IgD-negative memory B cell (primary cell): Measurements from ENCODE around the gene MYH14. TPM values are rescaled to one million over a fixed set of nuclear protein-coding genes. Genes with fewer than 3 reads are reported as not detected.
"Not testable (repeated sequence)": the region's sequence is repeated elsewhere in the genome, so short reads cannot be mapped to it uniquely, and the experiment has no call there.

Source experiments
- H3K27ac Mint-ChIP-seq, 3 donors: one replicate each; pipeline ENCODE4 v1.8.0; 2020 to 2022; ENCODE audit warnings: mild to moderate bottlenecking in 3 of 3, mixed read lengths in 3 of 3, moderate library complexity in 1 of 3
- H3K27me3 Mint-ChIP-seq: one replicate; pipeline ENCODE4 v1.8.0; 2021; ENCODE audit warnings: mixed read lengths
- H3K36me3 Mint-ChIP-seq: one replicate; pipeline ENCODE4 v1.8.0; 2020; ENCODE audit warnings: mild to moderate bottlenecking, mixed read lengths
- H3K4me1 Mint-ChIP-seq, 3 donors: one replicate each; pipeline ENCODE4 v1.8.0; 2020 to 2022; ENCODE audit warnings: mixed read lengths in 3 of 3, mild to moderate bottlenecking in 1 of 3
- H3K4me3 Mint-ChIP-seq, 4 donors: one replicate each; pipeline ENCODE4 v1.8.0; 2020 to 2022; ENCODE audit warnings: mild to moderate bottlenecking in 4 of 4, mixed read lengths in 4 of 4, moderate library complexity in 3 of 4
- H3K9me3 Mint-ChIP-seq, 3 donors: one replicate each; pipeline ENCODE4 v1.8.0; 2020 to 2021; ENCODE audit warnings: mixed read lengths in 3 of 3, mild to moderate bottlenecking in 1 of 3
- polyA plus RNA-seq: library from polyadenylated mRNA; unstranded; fragments of 300-500 nt; fragmentation: Illumina TruSeq; gene quantifications from one replicate; pipeline ENCODE4 v1.2.3, GENCODE V29; 2021

MYH14 gene
- polyA plus RNA-seq, 1 donor from 2014 or later = not detected

- peaks cover 13 to 31% (median 22%) of the 10 kb centered on the region in 3 donors for H3K4me1 Mint-ChIP-seq
- peaks cover 0 to 4% (median 0%) of the 10 kb centered on the region in 3 donors for H3K9me3 Mint-ChIP-seq
- no peak overlapping the region for H3K27ac Mint-ChIP-seq
- peak overlapping the region in 2 of 4 donors; percentile 27 to 43 for H3K4me3 Mint-ChIP-seq
- H3K36me3 Mint-ChIP-seq = peaks cover 12% of the 10 kb centered on the region
- H3K27me3 Mint-ChIP-seq = peaks cover 13% of the 10 kb centered on the region
These were observed 122.8 kb downstream of the MYH14 start for GRCh38 chr19:50326101-50326664.

- H3K36me3 Mint-ChIP-seq = peaks cover 12% of the 10 kb centered on the region
- peaks cover 13 to 36% (median 27%) of the 10 kb centered on the region in 3 donors for H3K4me1 Mint-ChIP-seq
- H3K4me3 Mint-ChIP-seq = peak overlapping the region; percentile 55 to 86 (median 72)
- peaks cover 0 to 4% (median 0%) of the 10 kb centered on the region in 3 donors for H3K9me3 Mint-ChIP-seq
- H3K27ac Mint-ChIP-seq = peak overlapping the region; percentile 47 to 95 (median 89)
- H3K27me3 Mint-ChIP-seq = peaks cover 13% of the 10 kb centered on the region
These were observed 123.6 kb downstream of the MYH14 start for GRCh38 chr19:50327013-50327412.

GRCh38 chr19:50327461-50328223 lies 124.2 kb downstream of the MYH14 start:
- peaks cover 0 to 4% (median 0%) of the 10 kb centered on the region in 3 donors for H3K9me3 Mint-ChIP-seq
- peaks cover 13 to 38% (median 34%) of the 10 kb centered on the region in 3 donors for H3K4me1 Mint-ChIP-seq
- H3K36me3 Mint-ChIP-seq = peaks cover 6% of the 10 kb centered on the region
- H3K27me3 Mint-ChIP-seq = peaks cover 13% of the 10 kb centered on the region
- H3K27ac Mint-ChIP-seq = peak overlapping the region; percentile 47 to 95 (median 89)
- H3K4me3 Mint-ChIP-seq = peak overlapping the region; percentile 55 to 86 (median 72)

GRCh38 chr19:50328224-50328872 lies 124.9 kb downstream of the MYH14 start:
- Mint-ChIP-seq H3K9me3 (peaks cover 0 to 4% (median 0%) of the 10 kb centered on the region in 3 donors), H3K27me3 (peaks cover 13% of the 10 kb centered on the region), H3K4me1 (peaks cover 14 to 40% (median 37%) of the 10 kb centered on the region in 3 donors), H3K27ac (no peak overlapping the region), H3K36me3 (peaks cover 5% of the 10 kb centered on the region), H3K4me3 (peak overlapping the region in 1 of 4 donors; percentile 30)

- H3K9me3 Mint-ChIP-seq = peaks cover 0 to 4% (median 0%) of the 10 kb centered on the region in 3 donors
- peak overlapping the region in 2 of 3 donors; percentile 90 to 94 for H3K27ac Mint-ChIP-seq
- H3K27me3 Mint-ChIP-seq = peaks cover 13% of the 10 kb centered on the region
- H3K4me1 Mint-ChIP-seq = peaks cover 18 to 45% (median 42%) of the 10 kb centered on the region in 3 donors
- peak overlapping the region; percentile 55 to 95 (median 90) for H3K4me3 Mint-ChIP-seq
- peaks cover 5% of the 10 kb centered on the region for H3K36me3 Mint-ChIP-seq
These were observed 125.4 kb downstream of the MYH14 start for GRCh38 chr19:50328873-50329145.

GRCh38 chr19:50329146-50329925 lies 125.9 kb downstream of the MYH14 start, which contains the start of gene KCNC3:
Gene KCNC3, minus strand, starts transcription at chr19:50329377. Its CDS starts 295 bp downstream, at chr19:50329082.
- peaks cover 5% of the 10 kb centered on the region for H3K36me3 Mint-ChIP-seq
- peak within 1 kb of the TSS; percentile 84 to 95 (median 90) for H3K4me3 Mint-ChIP-seq
- peak within 1 kb of the TSS; percentile 90 to 95 (median 94) for H3K27ac Mint-ChIP-seq
- peaks cover 18 to 46% (median 46%) of the 10 kb centered on the region in 3 donors for H3K4me1 Mint-ChIP-seq
- peaks cover 0 to 4% (median 0%) of the 10 kb centered on the region in 3 donors for H3K9me3 Mint-ChIP-seq
- peaks cover 12% of the 10 kb centered on the region for H3K27me3 Mint-ChIP-seq

GRCh38 chr19:50329926-50330294 lies 126.5 kb downstream of the MYH14 start:
- Mint-ChIP-seq H3K27me3 (peaks cover 10% of the 10 kb centered on the region), H3K27ac (peak overlapping the region; percentile 28 to 95 (median 94)), H3K4me3 (peak overlapping the region; percentile 84 to 95 (median 90)), H3K4me1 (peaks cover 18 to 50% (median 47%) of the 10 kb centered on the region in 3 donors)
- not testable (repeated sequence) for H3K9me3 Mint-ChIP-seq, H3K36me3 Mint-ChIP-seq

GRCh38 chr19:50330365-50331078 lies 127.1 kb downstream of the MYH14 start:
- Mint-ChIP-seq H3K9me3 (peaks cover 0 to 4% (median 0%) of the 10 kb centered on the region in 3 donors), H3K4me1 (peaks cover 23 to 55% (median 53%) of the 10 kb centered on the region in 3 donors), H3K36me3 (peaks cover 4% of the 10 kb centered on the region), H3K27me3 (peaks cover 10% of the 10 kb centered on the region), H3K4me3 (peak overlapping the region; percentile 84 to 95 (median 90)), H3K27ac (peak overlapping the region; percentile 28 to 95 (median 94))

GRCh38 chr19:50331221-50331993 lies 128.0 kb downstream of the MYH14 start:
- Mint-ChIP-seq H3K27me3 (peaks cover 10% of the 10 kb centered on the region), H3K4me1 (peaks cover 27 to 60% (median 56%) of the 10 kb centered on the region in 3 donors), H3K9me3 (peaks cover 0 to 4% (median 0%) of the 10 kb centered on the region in 3 donors), H3K36me3 (peaks cover 6% of the 10 kb centered on the region), H3K4me3 (peak overlapping the region; percentile 73 to 94 (median 86)), H3K27ac (peak overlapping the region; percentile 84 to 94 (median 93))

- peak overlapping the region; percentile 26 to 94 (median 86) for H3K4me3 Mint-ChIP-seq
- H3K36me3 Mint-ChIP-seq = peaks cover 6% of the 10 kb centered on the region
- peaks cover 9% of the 10 kb centered on the region for H3K27me3 Mint-ChIP-seq
- H3K9me3 Mint-ChIP-seq = peaks cover 0 to 3% (median 0%) of the 10 kb centered on the region in 3 donors
- H3K4me1 Mint-ChIP-seq = peaks cover 24 to 55% (median 54%) of the 10 kb centered on the region in 3 donors
- peak overlapping the region; percentile 84 to 94 (median 93) for H3K27ac Mint-ChIP-seq
These were observed 128.5 kb downstream of the MYH14 start for GRCh38 chr19:50331994-50332243.

GRCh38 chr19:50332244-50333038 lies 129.0 kb downstream of the MYH14 start:
- no peaks in the 10 kb centered on the region for H3K9me3 Mint-ChIP-seq
- peak overlapping the region; percentile 30 to 94 (median 86) for H3K4me3 Mint-ChIP-seq
- peaks cover 8% of the 10 kb centered on the region for H3K36me3 Mint-ChIP-seq
- peak overlapping the region; percentile 74 to 94 (median 93) for H3K27ac Mint-ChIP-seq
- peaks cover 4% of the 10 kb centered on the region for H3K27me3 Mint-ChIP-seq
- peaks cover 26 to 53% (median 50%) of the 10 kb centered on the region in 3 donors for H3K4me1 Mint-ChIP-seq

GRCh38 chr19:50333235-50333736 lies 129.9 kb downstream of the MYH14 start:
- H3K36me3 Mint-ChIP-seq = peaks cover 9% of the 10 kb centered on the region
- H3K27me3 Mint-ChIP-seq = no peaks in the 10 kb centered on the region
- peak overlapping the region; percentile 94 to 97 (median 95) for H3K27ac Mint-ChIP-seq
- H3K9me3 Mint-ChIP-seq = no peaks in the 10 kb centered on the region
- H3K4me1 Mint-ChIP-seq = peaks cover 29 to 56% (median 49%) of the 10 kb centered on the region in 3 donors
- peak overlapping the region; percentile 75 to 92 (median 86) for H3K4me3 Mint-ChIP-seq
